Measurements from ENCODE around the gene MUC4. TPM values are rescaled to one million over a fixed set of nuclear protein-coding genes. Genes with fewer than 3 reads are reported as not detected.
"Not testable (repeated sequence)": the region's sequence is repeated elsewhere in the genome, so short reads cannot be mapped to it uniquely, and the experiment has no call there.

MUC4 gene
- total RNA-seq, 2 donors from 2014 or later, result 150 to 203 TPM

- H3K27me3 ChIP-seq, result no peaks in the 10 kb centered on the region
- H3K9me3 ChIP-seq, result no peaks in the 10 kb centered on the region
- intact Hi-C loops (cut with DNase I), result no loop called here
- H3K4me3 ChIP-seq, result no peak overlapping the region
- no peak for DNase-seq
- H3K36me3 ChIP-seq, result no peaks in the 10 kb centered on the region
- no peak overlapping the region for H3K9ac ChIP-seq (ENCODE audit: low read depth in 2 of 2, low read length in 2 of 2)
- no peak overlapping the region for H3K27ac ChIP-seq
- no peak for TF ChIP-seq CTCF (IDR thresholded peaks at IDR 0.05)
- no peaks in the 10 kb centered on the region for H3K4me1 ChIP-seq
Measured at GRCh38 chr3:195735036-195735695, 76.6 kb downstream of the MUC4 start.

- DNase-seq, result no peak
- Histone ChIP-seq H3K9ac (ENCODE audit: low read depth in 2 of 2, low read length in 2 of 2) (no peak overlapping the region), H3K27ac (no peak overlapping the region), H3K4me1 (no peaks in the 10 kb centered on the region), H3K36me3 (no peaks in the 10 kb centered on the region), H3K9me3 (no peaks in the 10 kb centered on the region), H3K27me3 (no peaks in the 10 kb centered on the region), H3K4me3 (no peak overlapping the region)
- TF ChIP-seq CTCF (IDR thresholded peaks at IDR 0.05), result no peak
- intact Hi-C loops (cut with DNase I), result no loop called here
Measured at GRCh38 chr3:195732940-195733339, 78.8 kb downstream of the MUC4 start.

- no peak for TF ChIP-seq CTCF (IDR thresholded peaks at IDR 0.05)
- DNase-seq, result no peak
Measured at GRCh38 chr3:195731356-195731905, 80.3 kb downstream of the MUC4 start.

DNA sequence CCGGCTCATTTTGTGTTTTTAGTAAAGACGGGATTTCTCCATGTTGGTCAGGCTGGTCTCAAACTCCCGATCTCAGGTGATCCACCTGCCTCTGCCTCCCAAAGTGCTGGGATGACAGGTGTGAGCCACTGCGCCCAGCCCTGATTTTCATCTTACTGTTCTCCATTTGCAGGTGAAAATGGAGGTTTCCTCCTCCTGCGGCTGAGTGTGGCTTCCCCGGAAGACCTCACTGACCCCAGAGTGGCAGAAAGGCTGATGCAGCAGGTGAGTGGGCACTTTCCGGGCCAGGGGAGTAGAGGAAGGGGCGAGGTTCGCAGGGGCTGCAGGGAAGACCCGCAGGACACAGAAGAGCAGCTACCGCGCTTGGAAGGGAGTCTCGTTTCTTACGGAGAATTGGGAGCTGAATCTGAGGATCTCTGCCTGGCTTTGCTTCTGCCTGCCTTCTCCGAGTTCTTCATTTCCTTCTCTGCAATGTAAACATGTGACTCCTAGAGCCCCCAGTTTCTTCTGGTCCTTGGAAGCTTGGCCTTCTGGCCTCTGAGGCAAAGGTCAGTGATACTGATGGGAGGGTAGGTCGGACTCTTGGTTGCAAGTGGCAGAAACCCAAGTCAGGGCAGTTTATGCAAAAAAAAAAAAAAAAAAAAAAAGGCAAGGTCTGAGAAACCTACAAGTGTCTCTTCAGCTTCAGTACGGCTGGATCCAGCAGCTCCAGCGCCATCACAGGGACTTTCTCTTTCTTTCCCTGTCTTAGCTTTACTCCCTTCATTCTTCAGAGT, 82.1 kb downstream of the MUC4 start:
- H3K4me3 ChIP-seq, result no peak overlapping the region
- H3K27ac ChIP-seq, result peak overlapping the region; percentile 81
- H3K36me3 ChIP-seq, result no peaks in the 10 kb centered on the region
- TF ChIP-seq CTCF (IDR thresholded peaks at IDR 0.05), result no peak
- intact Hi-C loops (cut with DNase I), result loop anchor here (5.0 kb wide), 1 partner anchor 112 kb away; no protein-coding TSS in a partner anchor
- peaks cover 10% of the 10 kb centered on the region for H3K4me1 ChIP-seq
- H3K27me3 ChIP-seq, result no peaks in the 10 kb centered on the region
- no peak overlapping the region for H3K9ac ChIP-seq (ENCODE audit: low read depth in 2 of 2, low read length in 2 of 2)
- no peaks in the 10 kb centered on the region for H3K9me3 ChIP-seq
- no peak for DNase-seq

More at GRCh38 chr3:195731356-195731905, 80.3 kb downstream of the MUC4 start:
- no peaks in the 10 kb centered on the region for H3K36me3 ChIP-seq
- H3K27ac ChIP-seq, result no peak overlapping the region
- H3K4me3 ChIP-seq, result no peak overlapping the region
- no peaks in the 10 kb centered on the region for H3K9me3 ChIP-seq
- intact Hi-C loops (cut with DNase I), result no loop called here
- peaks cover 10% of the 10 kb centered on the region for H3K4me1 ChIP-seq
- H3K9ac ChIP-seq (ENCODE audit: low read depth in 2 of 2, low read length in 2 of 2), result no peak overlapping the region
- no peaks in the 10 kb centered on the region for H3K27me3 ChIP-seq

- H3K27ac ChIP-seq, result peak overlapping the region; percentile 81
- H3K36me3 ChIP-seq; H3K27me3 ChIP-seq; H3K4me3 ChIP-seq; DNase-seq; H3K9me3 ChIP-seq; H3K4me1 ChIP-seq; H3K9ac ChIP-seq (ENCODE audit: low read depth in 2 of 2, low read length in 2 of 2): not testable (repeated sequence)
- intact Hi-C loops (cut with DNase I), result loop anchor here (5.0 kb wide), 1 partner anchor 111 kb away; no protein-coding TSS in a partner anchor
Measured at GRCh38 chr3:195728789-195729188, 82.9 kb downstream of the MUC4 start.
